Fibroblast of skin of abdomen (primary cell): ENCODE data around the gene CDC20.
"Not testable (repeated sequence)": the region's sequence is repeated elsewhere in the genome, so short reads cannot be mapped to it uniquely, and the experiment has no call there.

ENCODE experiments used
- DNase-seq: peaks from one replicate; pipeline ENCODE4 v3.0.0-alpha.2; 2013

CDC20 gene

DNA sequence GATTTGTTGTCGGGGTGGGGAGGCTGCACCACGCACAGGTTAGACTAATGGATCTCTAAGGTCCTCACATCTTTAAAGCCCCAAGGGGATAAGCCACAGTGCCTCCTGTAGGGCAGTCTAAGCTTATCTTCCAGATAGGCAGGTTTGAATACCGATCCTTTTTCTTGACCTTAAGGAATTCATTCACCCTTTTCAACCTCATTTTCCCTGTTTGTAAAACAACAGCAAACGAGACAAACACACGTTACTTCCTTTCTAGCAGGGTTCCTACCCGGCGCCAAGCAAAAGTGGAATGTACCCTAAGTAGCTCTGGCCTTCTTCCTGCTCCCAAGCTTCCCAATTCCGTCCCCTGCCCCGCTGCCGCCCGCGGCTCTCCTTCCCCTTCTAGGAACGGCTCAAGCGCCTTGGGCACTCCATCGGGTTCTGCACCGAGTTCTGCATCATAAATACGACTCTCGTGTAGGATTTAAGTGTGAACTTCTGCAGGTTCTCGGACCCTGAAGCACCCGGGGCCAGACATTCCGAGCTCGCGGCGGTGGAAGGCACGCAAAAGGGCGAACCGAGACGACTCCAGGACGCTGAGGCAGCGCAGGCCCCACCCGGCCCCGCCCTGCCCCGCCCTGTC lies 548 bp upstream of the CDC20 start:
- DNase-seq: peak; percentile 31

DNA sequence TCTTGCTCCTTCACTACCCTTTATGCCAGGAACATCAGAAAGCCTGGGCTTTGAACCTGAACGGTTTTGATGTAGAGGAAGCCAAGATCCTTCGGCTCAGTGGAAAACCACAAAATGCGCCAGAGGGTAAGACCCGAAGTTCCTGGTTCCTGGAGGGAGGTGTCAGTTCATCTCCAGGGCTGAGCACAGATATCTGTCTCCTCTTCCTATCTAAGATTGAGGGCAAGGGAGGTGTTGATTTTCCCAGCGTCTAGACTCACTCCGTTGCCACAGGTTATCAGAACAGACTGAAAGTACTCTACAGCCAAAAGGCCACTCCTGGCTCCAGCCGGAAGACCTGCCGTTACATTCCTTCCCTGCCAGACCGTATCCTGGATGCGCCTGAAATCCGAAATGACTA lies 915 bp downstream of the CDC20 start:
- DNase-seq: no peak

DNA sequence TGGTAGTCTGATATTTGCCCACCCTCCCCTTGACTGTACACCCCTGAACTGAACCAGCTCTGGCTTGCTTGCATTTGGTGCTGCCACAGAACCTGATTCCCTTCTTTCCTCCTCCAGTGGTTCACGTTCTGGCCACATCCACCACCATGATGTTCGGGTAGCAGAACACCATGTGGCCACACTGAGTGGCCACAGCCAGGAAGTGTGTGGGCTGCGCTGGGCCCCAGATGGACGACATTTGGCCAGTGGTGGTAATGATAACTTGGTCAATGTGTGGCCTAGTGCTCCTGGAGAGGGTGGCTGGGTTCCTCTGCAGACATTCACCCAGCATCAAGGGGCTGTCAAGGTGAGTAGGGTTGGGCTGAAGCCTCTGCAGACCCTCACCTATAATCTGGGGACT lies 1.8 kb downstream of the CDC20 start:
- DNase-seq: no peak

DNA sequence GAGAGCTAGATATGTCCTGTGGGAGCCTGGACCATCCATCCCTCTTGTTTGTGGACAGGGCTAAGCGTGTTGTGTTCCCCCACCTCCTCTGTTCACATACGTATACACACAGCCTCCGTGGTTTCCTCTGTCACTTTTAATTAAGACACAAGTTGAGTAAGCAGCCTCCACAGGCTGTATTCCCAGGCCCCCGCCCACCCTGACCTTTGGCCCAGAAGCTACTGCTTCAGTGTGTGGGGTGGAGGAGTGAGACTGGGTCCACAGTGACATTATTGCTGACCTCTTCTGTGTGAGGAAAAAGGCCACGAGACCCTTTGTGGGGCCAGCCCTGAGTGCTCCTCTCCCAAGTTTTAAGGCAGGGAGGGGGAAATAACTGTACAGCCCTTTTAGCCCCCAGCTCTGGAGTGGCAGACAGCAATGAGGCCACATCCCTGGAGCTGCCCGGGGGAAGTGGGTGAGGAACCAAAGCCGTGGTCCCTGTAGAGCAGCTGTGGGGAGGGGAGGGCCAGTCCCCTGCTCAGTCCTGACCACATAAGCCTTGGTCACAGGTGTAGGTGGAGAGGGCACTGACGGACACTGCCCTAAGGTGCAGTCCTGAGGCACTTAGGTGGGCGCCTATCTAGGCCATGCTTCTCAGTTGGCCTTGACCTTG lies 4.6 kb downstream of the CDC20 start:
- no peak for DNase-seq

DNA sequence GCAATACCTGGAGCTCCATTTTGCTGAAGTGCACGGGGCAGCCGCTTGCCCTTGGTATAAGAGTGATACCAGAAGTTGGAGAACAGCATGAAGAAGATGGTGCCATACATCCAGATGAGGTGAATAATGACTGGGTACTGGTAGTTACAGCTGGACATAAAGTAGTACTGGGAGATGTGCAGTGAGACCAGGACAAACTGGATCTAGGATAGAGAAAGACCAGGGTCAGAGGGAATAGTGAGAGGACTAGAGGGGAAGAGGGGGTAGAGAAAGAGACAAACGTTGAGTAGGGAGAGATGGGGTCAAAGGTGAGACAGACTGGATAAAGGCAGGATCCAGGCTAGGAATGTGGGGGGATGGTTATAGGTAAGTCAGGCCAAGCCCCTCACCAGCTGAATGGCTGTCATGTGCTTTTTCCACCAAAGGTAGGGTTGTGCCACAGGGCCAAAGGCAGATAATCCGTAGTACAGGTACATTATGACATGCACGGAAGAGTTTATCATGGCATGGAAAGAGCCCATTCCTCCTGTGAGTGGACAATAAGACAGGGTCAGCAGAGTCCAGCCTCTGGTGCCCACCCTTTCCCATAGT lies 5.2 kb downstream of the CDC20 start:
- DNase-seq: no peak

DNA sequence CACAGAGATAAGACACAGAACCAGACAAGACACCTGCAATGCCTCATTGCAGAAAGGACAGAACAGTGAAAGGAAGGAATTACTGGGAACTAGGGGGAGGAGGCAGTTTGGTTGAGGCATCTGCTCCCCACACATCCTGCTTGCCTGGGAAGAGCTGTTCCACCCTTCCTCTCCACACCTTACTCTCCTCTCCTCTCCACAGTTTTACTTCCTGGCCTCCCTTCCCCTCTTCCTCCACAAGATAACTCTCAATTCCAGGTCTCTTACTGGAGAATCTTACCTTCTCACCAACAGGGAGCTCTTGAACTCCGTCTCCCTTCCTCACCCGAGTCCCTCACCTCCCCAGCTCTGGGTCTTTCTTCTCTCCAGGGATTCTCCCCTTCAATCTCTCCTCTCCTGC lies 6.9 kb downstream of the CDC20 start:
- DNase-seq: no peak

DNA sequence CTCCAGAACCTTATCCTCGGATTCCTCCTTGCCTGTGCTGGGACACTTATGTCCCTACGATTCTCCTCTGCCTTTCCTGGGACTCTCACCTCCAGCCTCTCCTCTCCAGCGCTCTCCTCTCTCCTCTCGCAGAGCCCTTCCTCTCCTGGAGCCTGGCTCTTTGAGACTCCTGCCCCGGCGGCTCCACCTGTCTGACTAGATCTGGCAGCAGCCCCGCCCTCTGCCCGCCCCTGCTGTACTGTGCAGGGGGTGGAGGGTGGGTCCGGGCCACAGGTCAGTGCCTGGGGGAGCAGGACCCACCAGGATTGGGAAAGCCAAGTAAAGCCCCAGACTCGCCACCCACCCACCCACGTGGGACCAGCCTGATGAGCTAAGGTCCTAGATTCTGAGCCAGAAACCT lies 7.4 kb downstream of the CDC20 start:
- no peak for DNase-seq

DNA sequence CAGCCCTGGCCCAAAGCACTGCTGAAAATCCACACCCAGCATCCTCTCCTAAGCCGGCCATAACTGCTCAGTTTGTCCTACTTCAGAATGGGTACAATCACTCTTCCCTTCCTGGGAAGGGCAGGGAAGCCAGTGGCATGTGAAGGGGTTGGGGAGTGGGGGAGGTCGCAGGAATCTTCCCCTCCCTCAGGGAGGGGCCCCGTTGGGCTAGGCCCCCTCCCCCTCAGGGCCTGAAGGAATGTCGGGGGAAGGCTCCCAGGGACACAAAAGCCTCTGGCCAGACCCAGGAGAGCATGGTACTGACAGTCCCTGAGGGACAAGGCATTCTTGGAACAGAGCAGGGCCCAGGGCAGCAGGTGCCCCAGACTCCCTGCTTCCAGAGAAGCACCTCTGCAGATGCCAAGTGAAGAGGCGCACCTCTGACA lies 7.8 kb downstream of the CDC20 start:
- DNase-seq: no peak

DNA sequence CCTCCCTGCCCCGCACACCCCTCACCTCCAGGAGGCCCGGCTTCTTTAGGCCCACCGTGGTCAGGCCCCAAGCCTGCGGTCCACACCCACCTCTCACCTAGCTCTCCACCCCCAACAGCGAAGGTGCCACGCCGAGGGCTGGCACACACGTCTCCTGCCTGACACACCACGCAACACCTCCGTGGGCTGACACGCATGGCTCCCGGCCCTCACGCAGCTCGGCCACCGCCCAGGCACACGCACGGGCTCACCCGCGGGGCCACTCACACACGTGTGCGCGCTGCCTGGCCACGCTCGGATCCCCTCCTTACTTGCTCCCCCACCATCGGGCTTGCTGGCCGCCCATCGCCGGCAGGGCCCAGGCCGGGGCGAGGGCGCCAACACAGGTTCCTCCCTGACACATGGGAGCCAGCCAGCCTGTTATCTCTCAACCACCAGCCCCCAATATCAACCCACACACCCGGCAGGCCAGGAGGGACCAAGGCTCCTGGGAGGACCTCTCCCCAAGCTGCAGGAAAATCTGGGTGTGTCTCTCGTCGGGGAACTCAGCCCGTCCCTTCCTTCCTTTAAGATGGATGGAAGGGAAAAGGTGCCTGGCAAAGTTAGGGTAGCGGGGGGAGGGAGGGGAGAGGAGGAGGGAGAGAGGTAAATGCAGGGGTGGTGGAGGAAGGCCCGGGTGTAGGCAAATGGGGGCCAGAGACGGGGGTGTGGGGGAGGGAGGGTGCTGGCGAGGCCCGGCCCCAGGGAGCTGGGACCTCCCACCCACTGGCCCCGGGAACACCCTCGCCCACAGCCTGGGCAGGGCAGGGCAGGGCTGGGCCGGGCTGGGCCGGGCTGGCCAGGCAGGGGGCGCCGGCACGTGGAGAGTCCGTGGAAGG lies 8.5 kb downstream of the CDC20 start:
- DNase-seq: no peak

DNA sequence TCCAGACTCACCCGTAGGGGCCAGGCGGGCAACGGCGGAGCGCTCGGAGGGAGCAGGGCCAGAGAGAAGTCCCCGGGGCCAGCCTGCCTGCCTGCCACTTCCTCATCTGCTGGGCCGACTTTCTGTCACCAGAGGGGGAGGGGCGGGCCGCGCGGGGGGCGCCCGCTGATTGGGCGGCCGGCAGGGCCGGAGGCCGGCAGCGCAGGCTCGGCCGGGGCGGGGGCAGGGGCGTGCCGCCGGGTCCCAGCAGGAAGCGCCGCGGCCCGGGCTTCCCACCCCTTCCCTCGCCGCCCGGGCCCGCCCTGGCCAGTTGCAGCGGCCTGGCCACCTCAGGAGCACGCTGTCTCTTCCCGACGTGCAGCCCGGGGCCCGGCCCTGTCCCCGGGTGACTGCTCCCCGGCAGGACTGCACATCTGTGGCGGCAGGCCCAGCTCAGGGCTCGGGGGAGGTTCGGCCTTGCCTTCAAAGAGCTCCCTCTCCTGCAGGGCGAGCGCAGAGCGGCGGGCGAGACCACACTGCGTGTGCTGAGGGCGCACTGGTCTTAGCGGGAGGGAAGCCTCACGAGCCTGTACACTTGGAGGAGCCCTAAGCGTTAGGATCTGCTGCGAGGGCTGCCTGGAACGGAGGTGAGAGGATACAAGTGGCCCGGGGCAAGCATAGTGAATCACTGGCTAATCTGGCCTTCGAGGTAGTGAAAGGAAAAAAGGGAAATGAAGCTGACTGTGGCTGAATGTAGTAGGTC lies 9.3 kb downstream of the CDC20 start, which contains the start of gene ELOVL1:
ELOVL1 (minus strand) TSS at position 108 of the 742 bp plus-strand sequence. CDS start 2,402 bp downstream, outside the sequence.
- peak; percentile 86 for DNase-seq

DNA sequence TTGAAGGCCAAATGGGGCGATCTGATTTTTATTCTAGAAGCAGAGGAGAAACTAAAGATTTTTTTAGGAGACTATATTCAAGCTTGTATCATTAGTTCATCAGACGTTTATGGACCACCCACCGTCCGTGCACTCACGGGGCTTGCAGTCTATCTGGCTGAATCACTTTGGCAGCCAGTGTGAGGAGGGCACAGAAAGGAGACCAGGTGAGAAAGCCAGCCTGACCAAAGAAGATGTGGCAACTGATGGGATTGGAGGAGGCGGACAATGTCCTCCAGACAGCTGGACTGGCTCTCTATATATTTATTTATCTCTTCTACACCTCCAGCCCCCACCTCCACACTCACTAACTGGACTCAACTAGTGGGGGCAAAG lies 9.9 kb downstream of the CDC20 start:
- no peak for DNase-seq

DNA sequence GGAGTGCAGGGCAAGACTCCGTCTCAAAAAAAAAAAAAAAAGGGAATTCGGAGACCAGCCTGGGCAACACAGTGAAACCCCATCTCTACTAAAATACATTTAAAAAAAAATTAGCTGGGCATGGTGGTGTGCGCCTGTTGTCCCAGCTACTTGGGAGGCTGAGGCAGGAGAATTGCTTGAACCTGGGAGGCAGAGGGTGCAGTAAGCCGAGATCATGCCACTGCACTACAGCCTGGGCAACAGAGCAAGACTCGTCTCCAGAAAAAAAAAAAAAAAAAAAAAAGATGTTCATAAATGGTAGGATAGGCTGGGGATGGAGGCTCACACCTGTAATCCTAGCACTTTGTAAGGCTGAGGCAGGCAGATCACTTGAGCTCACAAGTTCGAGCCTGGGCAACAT lies 11.0 kb downstream of the CDC20 start:
- DNase-seq: not testable (repeated sequence)

DNA sequence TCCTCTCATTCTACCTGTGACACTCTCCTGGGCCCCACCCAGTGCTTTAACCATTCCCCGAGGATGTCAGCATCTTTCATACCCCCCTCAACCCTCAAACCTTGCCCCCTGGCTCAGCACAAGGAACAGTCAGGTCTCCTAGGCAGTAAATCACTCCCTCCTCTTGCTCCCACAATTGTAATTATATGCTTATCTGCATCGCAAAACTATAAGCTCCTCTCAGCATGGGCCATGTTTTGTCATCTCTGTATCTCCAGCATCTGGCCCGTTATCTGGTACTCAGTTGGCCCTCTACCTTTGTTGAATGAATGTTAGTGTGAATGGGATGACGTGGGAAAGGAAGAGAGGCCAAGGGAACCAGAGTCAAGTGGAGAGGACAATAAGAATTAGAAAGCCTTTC lies 11.8 kb downstream of the CDC20 start:
- DNase-seq: no peak

DNA sequence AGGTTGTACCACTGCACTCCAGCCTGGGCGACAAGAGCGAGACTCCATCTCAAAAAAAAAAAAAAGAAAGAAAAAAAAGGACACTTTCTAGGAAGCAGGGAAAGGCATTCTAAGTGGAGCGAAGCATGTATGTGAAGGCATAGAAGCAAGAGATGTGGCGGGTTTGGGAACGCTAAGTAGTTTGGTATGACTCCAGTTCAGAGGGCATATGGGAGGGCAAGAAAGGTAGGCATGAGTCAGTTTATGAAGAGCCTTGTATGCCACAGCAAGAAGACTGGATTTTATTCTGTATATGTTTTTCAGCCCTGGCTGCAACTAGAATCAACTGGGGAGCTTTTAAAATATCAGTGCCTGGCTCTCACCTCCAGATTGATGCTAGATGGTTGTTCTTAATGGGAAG lies 13.4 kb downstream of the CDC20 start:
- no peak for DNase-seq

DNA sequence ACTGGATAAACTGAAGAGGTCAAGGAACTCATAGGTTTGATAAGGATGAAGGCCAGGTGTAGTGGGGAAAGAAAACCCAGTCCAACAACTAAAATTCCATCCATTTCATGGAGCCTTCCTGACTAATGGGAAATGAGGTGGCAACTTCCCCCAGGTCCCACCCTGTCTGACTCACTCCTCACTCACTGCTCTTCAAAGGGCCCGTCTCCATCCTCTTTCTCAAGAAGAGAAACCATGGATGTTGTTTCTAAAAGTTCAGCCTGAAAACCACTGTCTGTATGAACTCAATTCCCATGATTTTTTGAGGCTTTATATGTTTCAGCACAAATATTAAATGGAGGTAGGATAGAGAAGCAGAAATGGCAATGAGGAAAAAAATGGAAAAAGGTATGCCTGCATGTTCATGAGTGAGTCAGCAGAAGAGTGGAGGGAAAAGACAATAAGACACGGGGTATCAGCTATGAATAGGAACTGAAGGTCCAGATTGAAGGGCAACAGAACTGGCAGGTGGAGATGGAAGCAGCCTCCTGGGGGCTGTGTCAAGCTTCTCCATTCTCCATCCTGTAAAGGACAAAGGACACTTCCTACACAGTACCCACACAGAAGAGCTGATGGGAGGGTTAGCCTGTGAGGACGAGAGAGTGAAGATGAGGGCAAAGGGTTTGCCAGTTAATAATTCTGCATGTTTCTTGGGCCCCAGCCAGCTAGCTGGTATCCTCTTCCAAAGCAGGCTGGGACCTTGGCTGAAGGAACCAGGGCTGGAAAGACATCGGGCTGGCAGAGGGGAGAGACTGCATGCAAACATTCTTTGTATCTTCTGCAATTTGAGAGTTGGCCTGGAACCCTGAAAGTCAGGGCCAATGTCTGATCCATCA lies 14.5 kb downstream of the CDC20 start:
- DNase-seq: peak; percentile 74

DNA sequence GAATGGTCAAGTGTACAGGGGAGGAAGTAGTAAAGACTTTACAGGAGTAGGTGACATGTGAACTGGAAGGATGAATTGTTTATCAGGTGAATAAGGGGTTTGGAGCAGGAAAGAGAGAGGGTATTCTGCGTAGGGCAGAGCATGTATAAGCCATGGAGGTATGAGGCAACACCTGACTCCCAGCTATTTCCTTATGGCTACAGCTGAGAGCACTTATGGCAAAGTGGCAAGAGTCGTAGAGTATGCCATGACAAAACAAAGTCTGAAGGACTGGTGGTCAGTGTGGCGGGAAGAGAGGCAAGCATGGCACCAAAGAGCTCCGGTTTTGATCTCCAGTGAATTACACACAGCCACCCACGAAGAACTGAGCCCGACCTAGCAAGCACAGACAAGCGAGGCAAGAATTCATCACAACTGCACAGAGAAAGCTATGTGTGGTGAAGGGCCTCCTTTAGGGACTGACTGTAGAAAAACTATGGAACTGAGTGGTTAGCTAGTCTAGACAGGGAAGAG lies 18.0 kb downstream of the CDC20 start:
- no peak for DNase-seq

DNA sequence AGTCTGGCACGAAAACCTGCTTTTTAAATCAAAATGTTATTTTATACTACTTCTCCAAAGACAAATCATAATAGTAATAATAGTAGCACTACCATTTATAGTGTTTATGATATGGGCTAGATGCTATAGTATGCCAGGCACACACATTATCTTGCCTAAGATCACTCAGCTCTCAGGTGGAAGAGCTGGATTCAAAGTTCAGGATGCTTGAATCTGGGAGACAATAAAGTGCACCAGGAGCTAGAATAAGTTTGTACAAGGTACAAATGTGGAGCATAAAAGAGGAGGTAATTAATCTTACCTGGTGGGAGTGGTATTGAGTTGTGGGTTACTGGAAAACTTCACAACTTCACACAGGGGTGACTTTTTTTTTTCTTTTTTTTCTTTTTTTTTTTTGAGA lies 19.1 kb downstream of the CDC20 start:
- DNase-seq: no peak

DNA sequence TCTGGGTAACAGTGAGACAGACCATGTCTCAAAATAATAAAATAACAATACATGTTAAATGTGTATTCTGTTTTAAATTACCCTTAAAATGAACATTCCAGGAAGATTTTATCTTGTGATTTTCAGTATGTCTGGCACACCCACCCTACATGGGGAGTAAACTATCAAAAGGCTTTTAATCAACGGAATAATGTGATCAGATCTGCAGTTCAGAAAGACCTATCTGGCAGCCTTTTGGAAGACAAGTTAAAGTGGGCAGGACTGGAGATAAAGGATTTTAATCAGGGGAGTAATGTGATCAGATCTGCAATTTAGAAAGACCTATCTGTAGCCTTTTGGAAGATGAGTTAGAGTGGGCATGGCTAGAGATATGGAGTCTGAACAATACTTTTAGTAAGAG lies 20.7 kb downstream of the CDC20 start:
- DNase-seq: no peak

DNA sequence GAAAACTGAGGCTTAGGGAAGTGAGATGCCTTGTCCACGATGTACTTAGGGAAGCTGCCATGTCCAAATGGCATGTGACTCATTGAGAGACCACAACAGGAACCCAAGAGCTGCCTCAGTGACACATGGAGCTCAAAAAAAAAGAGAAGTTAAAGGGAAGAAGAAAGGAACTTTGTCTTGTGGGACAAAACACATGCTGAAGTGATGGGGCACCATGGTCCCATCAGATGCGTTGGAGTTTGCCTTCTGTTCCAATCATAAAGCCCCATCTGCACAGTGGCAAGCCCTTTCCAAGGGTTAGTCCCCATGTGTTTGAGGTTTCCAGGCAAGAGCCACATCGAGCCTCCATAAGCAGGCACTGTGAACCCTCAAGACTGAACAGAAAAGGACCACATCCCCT lies 22.8 kb downstream of the CDC20 start:
- no peak for DNase-seq

DNA sequence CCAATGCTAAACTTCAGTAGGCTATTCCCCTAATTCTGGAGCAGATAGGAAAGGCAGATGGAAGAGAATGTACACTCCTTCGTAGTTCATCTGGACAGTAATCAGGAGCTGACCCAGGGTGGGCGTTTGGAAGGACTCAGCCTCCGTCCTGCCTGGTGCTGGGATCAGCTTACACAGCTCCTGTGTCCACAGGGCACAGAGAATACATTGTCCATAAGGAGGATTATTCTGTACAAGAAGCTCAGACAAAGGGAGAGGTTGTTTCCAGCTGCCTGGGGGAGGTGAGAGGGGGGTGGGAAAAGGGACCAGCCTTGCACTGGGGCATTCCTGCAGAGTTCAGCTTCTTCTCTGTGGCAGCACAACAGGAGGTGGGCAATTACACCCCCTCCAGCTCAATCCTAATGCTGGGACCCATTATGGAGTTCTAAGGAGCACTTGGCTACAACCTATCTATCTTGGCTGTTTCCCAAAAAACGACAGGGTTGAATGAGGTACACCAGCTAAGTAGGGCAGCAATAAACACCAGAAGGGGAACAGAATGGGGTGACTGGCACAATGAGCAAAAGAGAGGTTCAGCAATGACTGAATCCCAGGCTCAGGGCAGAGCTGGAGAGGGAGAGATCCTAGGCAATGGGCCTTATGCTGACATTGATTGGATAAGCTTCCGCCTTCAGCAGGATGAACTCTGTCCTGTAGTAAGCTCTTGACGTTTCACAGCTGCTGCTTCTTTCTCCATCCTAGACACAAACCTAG lies 23.4 kb downstream of the CDC20 start:
- no peak for DNase-seq

DNA sequence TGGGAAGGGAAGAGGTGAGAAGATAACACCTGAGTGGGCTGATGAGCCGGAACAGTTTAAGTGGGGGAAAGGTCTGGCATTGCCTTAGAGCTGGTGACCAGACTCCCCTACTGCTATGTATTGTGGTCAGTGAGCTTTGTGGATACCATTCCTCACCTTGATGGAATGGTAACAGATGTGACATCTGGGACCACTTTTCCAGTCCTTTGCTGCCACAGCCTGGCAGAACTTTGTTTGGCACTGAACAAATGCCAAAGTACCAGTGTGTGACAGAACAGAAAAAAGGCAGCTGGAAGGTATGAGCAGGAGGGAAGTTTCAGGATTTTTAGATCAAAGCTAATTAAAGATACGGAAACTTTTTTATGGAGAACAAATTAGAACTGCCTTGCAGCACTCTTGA lies 24.7 kb downstream of the CDC20 start:
- DNase-seq: no peak
